ENCODE results near the gene SKIDA1. TPM values are rescaled to one million over a fixed set of nuclear protein-coding genes. Genes with fewer than 3 reads are reported as not detected.
A peak's percentile ranks its signal among the peaks of the same experiment; 100 is the strongest.

The SKIDA1 gene
- total RNA-seq, 1 experiment from 2014 or later = 9.3 TPM

DNA sequence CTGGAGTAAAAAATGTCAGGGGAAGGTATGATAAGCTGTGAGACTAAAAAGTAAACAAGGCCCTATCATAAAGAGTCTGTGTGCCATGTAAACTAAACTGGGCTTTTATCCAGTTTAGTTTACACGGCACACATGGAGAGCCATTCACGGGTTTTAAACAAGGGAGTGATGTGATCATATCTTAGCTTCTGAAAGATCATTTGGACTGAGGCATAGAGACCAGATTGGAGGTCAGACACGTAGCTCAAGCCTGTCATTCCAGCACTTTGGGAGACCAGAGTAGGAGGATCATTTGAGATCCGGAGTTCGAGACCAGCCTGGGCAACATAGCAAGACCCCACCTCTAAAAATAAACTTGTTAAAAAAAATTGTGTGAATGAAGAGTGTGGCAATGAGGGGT, 50.1 kb downstream of the SKIDA1 start:
- no TSS peak for BruUV-seq (replicated peaks)
- Histone ChIP-seq H3K27ac (ENCODE audit: low read length) (peak overlapping the region; percentile 63; the same call in 1 of the 2 replicates), H3K36me3 (ENCODE audit: control insufficient read depth, insufficient read depth, low read length) (no peaks in the 10 kb centered on the region), H3K9me3 (ENCODE audit: control insufficient read depth, insufficient read depth, low read depth, low read length) (no peaks in the 10 kb centered on the region), H3K4me1 (ENCODE audit: control insufficient read depth, insufficient read depth, low read length) (no peaks in the 10 kb centered on the region), H3K27me3 (ENCODE audit: control insufficient read depth, insufficient read depth, low read length) (no peaks in the 10 kb centered on the region), H3K4me3 (ENCODE audit: low read depth in 2 of 2, low read length in 2 of 2) (no peak overlapping the region)
- ChIA-PET POLR2A (no interaction called here), CTCF (no interaction called here)
- in situ Hi-C loops (cut with HindIII; ENCODE audit: low pct_unique_long_range_greater_than_20kb, low sequenced_read_pairs) = no loop called here
- intact Hi-C loops (cut with micrococcal nuclease; ENCODE audit: unreplicated experiment) = no loop called here
- DNase-seq (ENCODE audit: low read depth, low spot score) = no peak
- ATAC-seq = no peak
- TF ChIP-seq SIN3A (IDR thresholded peaks at IDR 0.05; ENCODE audit: borderline replicate concordance, insufficient read depth, low read depth, low read length) = no peak
- no peak for TF ChIP-seq CTCF (IDR thresholded peaks at IDR 0.05)
- no peak for TF ChIP-seq REST (IDR thresholded peaks at IDR 0.05; ENCODE audit: insufficient read depth in 1 of 2, low read depth in 2 of 2, low read length in 1 of 2)
- TF ChIP-seq TCF7L2 (IDR thresholded peaks at IDR 0.05; ENCODE audit: low read depth, low read length) = no peak
- TF ChIP-seq POLR2AphosphoS5 (IDR thresholded peaks at IDR 0.05; ENCODE audit: low read depth, low read length) = no peak

GRCh38 chr10:21473541-21473940, 51.9 kb downstream of the SKIDA1 start:
- no peak for DNase-seq (ENCODE audit: low read depth, low spot score)
- Histone ChIP-seq H3K36me3 (ENCODE audit: control insufficient read depth, insufficient read depth, low read length) (no peaks in the 10 kb centered on the region), H3K27ac (ENCODE audit: low read length) (peak overlapping the region; percentile 48; the same call in 1 of the 2 replicates), H3K4me1 (ENCODE audit: control insufficient read depth, insufficient read depth, low read length) (no peaks in the 10 kb centered on the region), H3K27me3 (ENCODE audit: control insufficient read depth, insufficient read depth, low read length) (no peaks in the 10 kb centered on the region), H3K4me3 (ENCODE audit: low read depth in 2 of 2, low read length in 2 of 2) (no peak overlapping the region), H3K9me3 (ENCODE audit: control insufficient read depth, insufficient read depth, low read depth, low read length) (no peaks in the 10 kb centered on the region)
- TF ChIP-seq REST (IDR thresholded peaks at IDR 0.05; ENCODE audit: insufficient read depth in 1 of 2, low read depth in 2 of 2, low read length in 1 of 2) (no peak), POLR2AphosphoS5 (IDR thresholded peaks at IDR 0.05; ENCODE audit: low read depth, low read length) (no peak), CTCF (IDR thresholded peaks at IDR 0.05) (no peak), SIN3A (IDR thresholded peaks at IDR 0.05; ENCODE audit: borderline replicate concordance, insufficient read depth, low read depth, low read length) (no peak), TCF7L2 (IDR thresholded peaks at IDR 0.05; ENCODE audit: low read depth, low read length) (no peak)
- ATAC-seq = no peak
- intact Hi-C loops (cut with micrococcal nuclease; ENCODE audit: unreplicated experiment) = no loop called here
- ChIA-PET POLR2A (no interaction called here), CTCF (no interaction called here)
- no TSS peak for BruUV-seq (replicated peaks)
- in situ Hi-C loops (cut with HindIII; ENCODE audit: low pct_unique_long_range_greater_than_20kb, low sequenced_read_pairs) = no loop called here
